SK-N-SH (cell line): ENCODE results near the gene ARHGAP27. TPM values are rescaled to one million over a fixed set of nuclear protein-coding genes. Genes with fewer than 3 reads are reported as not detected.

Source experiments
- CTCF ChIA-PET: fragments of 300-600, 350-600 bp; formaldehyde crosslinking; extraction: SDS; loops from one replicate; lab custom pipeline; 2021; lab: Yijun Ruan, JAX
- POLR2A ChIA-PET: fragments of 350-600 bp; sonication (Branson Sonifier 250); formaldehyde crosslinking; extraction: SDS; loops from one replicate; lab custom pipeline; 2020; ENCODE audit warnings: antibody characterized with exemption, inconsistent platforms; lab: Yijun Ruan, JAX
- DNase-seq: peaks from one replicate; pipeline ENCODE4 v3.0.0; 2012
- H2AFZ ChIP-seq: fragments of 200-600 bp; sonication (generic); 2 replicates; pipeline ENCODE4 v1.8.1; 2016; ENCODE audit warnings: antibody characterized with exemption, mild to moderate bottlenecking, low read depth
- H3F3A ChIP-seq: fragments of 200-600 bp; sonication (generic); replicated peaks from 2 replicates; pipeline ENCODE3; 2016; ENCODE audit warnings: antibody characterized with exemption, mild to moderate bottlenecking; ENCODE audit not compliant: insufficient read depth
- H3K27ac ChIP-seq, 2 experiments: fragments of 200-500 bp in 1 of 2; fragments of 200-600 bp in 1 of 2; sonication (Bioruptor generic) in 1 of 2; sonication (generic), shearing (Covaris generic) in 1 of 2; 2 replicates each; pipeline versions ENCODE4 v1.5.1 to v1.6.1; 2014 to 2016; ENCODE audit warnings: low read depth in 2 of 2, inconsistent platforms in 1 of 2, low read length in 1 of 2, mild to moderate bottlenecking in 1 of 2, mixed read lengths in 1 of 2
- H3K27me3 ChIP-seq: fragments of 200-600 bp; sonication (generic), shearing (Covaris generic); 2 replicates; pipeline ENCODE4 v1.6.1; 2016; ENCODE audit warnings: mixed run types; ENCODE audit not compliant: insufficient read depth
- H3K36me3 ChIP-seq, 2 experiments: fragments of 200-500 bp in 1 of 2; fragments of 200-600 bp in 1 of 2; sonication (Bioruptor generic) in 1 of 2; sonication (generic) in 1 of 2; replicated peaks in 1 of 2; 2 replicates each; pipeline versions ENCODE3 to v1.5.1; 2014 to 2016; ENCODE audit warnings: low read length in 1 of 2, mild to moderate bottlenecking in 1 of 2; ENCODE audit not compliant: insufficient read depth in 2 of 2, control insufficient read depth in 1 of 2
- H3K4me1 ChIP-seq, 2 experiments: fragments of 200-500 bp in 1 of 2; fragments of 200-600 bp in 1 of 2; sonication (Bioruptor generic) in 1 of 2; sonication (generic), shearing (Covaris generic) in 1 of 2; 2 replicates each; pipeline versions ENCODE4 v1.5.1 to v1.6.1; 2014 to 2016; ENCODE audit warnings: low read depth in 1 of 2, low read length in 1 of 2, mixed run types in 1 of 2; ENCODE audit not compliant: insufficient read depth in 2 of 2, control insufficient read depth in 1 of 2
- H3K4me2 ChIP-seq: fragments of 200-600 bp; sonication (generic), shearing (Covaris generic); 2 replicates; pipeline ENCODE4 v1.6.1; 2017; ENCODE audit warnings: mixed run types
- H3K4me3 ChIP-seq, 2 experiments: fragments of 200-500 bp in 1 of 2; fragments of 200-600 bp in 1 of 2; sonication (Bioruptor generic) in 1 of 2; sonication (generic), shearing (Covaris generic) in 1 of 2; 2 replicates each; pipeline versions ENCODE4 v1.5.1 to v1.8.1; 2014 to 2016; ENCODE audit warnings: low read depth in 2 of 2, inconsistent platforms in 1 of 2, low read length in 1 of 2, mild to moderate bottlenecking in 1 of 2, mixed read lengths in 1 of 2, moderate library complexity in 1 of 2
- H3K79me2 ChIP-seq: fragments of 200-600 bp; sonication (generic); 2 replicates; pipeline ENCODE4 v1.8.1; 2017; ENCODE audit warnings: mild to moderate bottlenecking; ENCODE audit not compliant: insufficient read depth
- H3K9ac ChIP-seq: fragments of 200-600 bp; sonication (generic); 2 replicates; pipeline ENCODE4 v1.6.1; 2017; ENCODE audit warnings: mixed run types
- H3K9me2 ChIP-seq: fragments of 200-600 bp; sonication (generic); 2 replicates; pipeline ENCODE4 v1.6.1; 2017; ENCODE audit warnings: mixed run types
- H3K9me3 ChIP-seq: fragments of 200-600 bp; sonication (generic); 2 replicates; pipeline ENCODE4 v1.6.1; 2017; ENCODE audit warnings: mixed run types, mild to moderate bottlenecking, moderate library complexity
- H4K20me1 ChIP-seq: fragments of 200-600 bp; sonication (generic); 2 replicates; pipeline ENCODE4 v1.6.1; 2017; ENCODE audit warnings: mild to moderate bottlenecking, mixed run types; ENCODE audit not compliant: insufficient read depth
- EZH2phosphoT487 ChIP-seq: fragments of 200-600 bp; sonication (generic); IDR thresholded peaks from 2 replicates; pipeline ENCODE4 v1.6.1; 2017; ENCODE audit warnings: low read depth, mixed run types, mild to moderate bottlenecking, antibody characterized with exemption, moderate library complexity, borderline replicate concordance
- FOSL2 ChIP-seq: IDR thresholded peaks from 2 replicates; pipeline ENCODE4 v1.4.0; 2012; ENCODE audit warnings: low read depth, mild to moderate bottlenecking, moderate library complexity, borderline replicate concordance
- GABPA ChIP-seq: IDR thresholded peaks from 2 replicates; pipeline ENCODE4 v1.4.0; 2012; ENCODE audit warnings: low read depth, mild to moderate bottlenecking
- MXI1 ChIP-seq: IDR thresholded peaks from 2 replicates; pipeline ENCODE4 v1.6.1; 2012; ENCODE audit warnings: mild to moderate bottlenecking, low read depth, low read length, improper control_type of control experiment
- POLR2AphosphoS5 ChIP-seq: IDR thresholded peaks from 2 replicates; pipeline ENCODE4 v1.6.1; 2012; ENCODE audit warnings: low read depth, low read length
- RAD21 ChIP-seq: IDR thresholded peaks from 2 replicates; pipeline ENCODE4 v1.6.1; 2012; ENCODE audit warnings: mild to moderate bottlenecking, low read length
- RXRA ChIP-seq: IDR thresholded peaks from 2 replicates; pipeline ENCODE4 v1.4.0; 2012; ENCODE audit warnings: low read depth, mild to moderate bottlenecking, borderline replicate concordance
- SIN3A ChIP-seq: IDR thresholded peaks from 2 replicates; pipeline ENCODE4 v1.6.1; 2012; ENCODE audit warnings: low read depth, mild to moderate bottlenecking, low read length, moderate library complexity, borderline replicate concordance
- SMC3 ChIP-seq: IDR thresholded peaks from 2 replicates; pipeline ENCODE4 v1.6.1; 2012; ENCODE audit warnings: low read depth, low read length, improper control_type of control experiment
- TAF1 ChIP-seq: IDR thresholded peaks from 2 replicates; pipeline ENCODE4 v1.6.1; 2012; ENCODE audit warnings: low read depth, mild to moderate bottlenecking, low read length, moderate library complexity, borderline replicate concordance
- TEAD4 ChIP-seq: IDR thresholded peaks from 2 replicates; pipeline ENCODE4 v1.4.0; 2012; ENCODE audit warnings: mild to moderate bottlenecking, borderline replicate concordance; ENCODE audit not compliant: insufficient read depth
- YY1 ChIP-seq: IDR thresholded peaks from 2 replicates; pipeline ENCODE4 v1.4.0; 2012; ENCODE audit warnings: low read depth, mild to moderate bottlenecking
- WGBS: methylation state at CpG from one replicate; pipeline ENCODE4 v1.1.6; 2017; ENCODE audit warnings: low lambda C conversion rate; 5-methylcytosine and 5-hydroxymethylcytosine counted together
- polyA plus RNA-seq, 3 experiments: library from polyadenylated mRNA; depleted of rRNA; stranded (reverse); fragments of >200 nt; gene quantifications; 2 replicates each; pipeline ENCODE4 v1.2.3, GENCODE V29; 2012
- TF ChIP-seq, protein P1 (sequence below): fragments of 150-350 bp; IDR thresholded peaks from 2 replicates; pipeline ENCODE4 v1.6.1; 2017; ENCODE audit warnings: antibody characterized with exemption, low read length, low read depth, borderline replicate concordance
- TF ChIP-seq, protein P2 (sequence below): IDR thresholded peaks from 2 replicates; pipeline ENCODE4; 2012
- TF ChIP-seq, protein P3 (sequence below): fragments of 150-350 bp; IDR thresholded peaks from 2 replicates; pipeline ENCODE4 v1.6.1; 2016; ENCODE audit warnings: mild to moderate bottlenecking, low read depth, low read length

ARHGAP27 gene
- polyA plus RNA-seq, 1 of the 3 experiments (the other 2 are of a cell fraction): 2.1 TPM

DNA sequence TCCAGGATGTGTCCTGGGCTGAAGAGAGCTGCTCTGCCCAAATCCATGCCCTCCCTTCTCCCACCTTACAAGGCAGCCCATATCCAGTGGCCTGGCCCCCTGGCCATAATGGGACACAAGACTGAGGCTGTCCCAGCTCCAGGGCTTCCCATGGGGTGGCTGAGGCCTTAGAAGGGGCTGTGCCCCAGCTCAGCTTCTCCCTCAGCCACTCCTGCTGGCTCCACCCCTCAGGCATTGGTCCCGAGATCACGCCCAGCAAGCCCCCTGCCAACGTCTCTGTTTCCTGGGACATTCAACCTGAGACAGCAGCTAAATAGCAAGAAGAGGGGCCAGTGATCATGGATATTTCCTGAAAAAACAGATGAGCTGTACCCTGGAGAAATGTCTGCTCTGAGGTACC lies 43.3 kb downstream of the ARHGAP27 start (continued):
- TF ChIP-seq EZH2phosphoT487 (no peak), POLR2AphosphoS5 (no peak), MXI1 (no peak), YY1 (no peak), TEAD4 (no peak), RAD21 (no peak), RXRA (no peak), GABPA (no peak), TAF1 (no peak)
- TF ChIP-seq, protein P1, sequence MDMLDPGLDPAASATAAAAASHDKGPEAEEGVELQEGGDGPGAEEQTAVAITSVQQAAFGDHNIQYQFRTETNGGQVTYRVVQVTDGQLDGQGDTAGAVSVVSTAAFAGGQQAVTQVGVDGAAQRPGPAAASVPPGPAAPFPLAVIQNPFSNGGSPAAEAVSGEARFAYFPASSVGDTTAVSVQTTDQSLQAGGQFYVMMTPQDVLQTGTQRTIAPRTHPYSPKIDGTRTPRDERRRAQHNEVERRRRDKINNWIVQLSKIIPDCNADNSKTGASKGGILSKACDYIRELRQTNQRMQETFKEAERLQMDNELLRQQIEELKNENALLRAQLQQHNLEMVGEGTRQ: no peak
- TF ChIP-seq, all 33 proteins: peak for 0

DNA sequence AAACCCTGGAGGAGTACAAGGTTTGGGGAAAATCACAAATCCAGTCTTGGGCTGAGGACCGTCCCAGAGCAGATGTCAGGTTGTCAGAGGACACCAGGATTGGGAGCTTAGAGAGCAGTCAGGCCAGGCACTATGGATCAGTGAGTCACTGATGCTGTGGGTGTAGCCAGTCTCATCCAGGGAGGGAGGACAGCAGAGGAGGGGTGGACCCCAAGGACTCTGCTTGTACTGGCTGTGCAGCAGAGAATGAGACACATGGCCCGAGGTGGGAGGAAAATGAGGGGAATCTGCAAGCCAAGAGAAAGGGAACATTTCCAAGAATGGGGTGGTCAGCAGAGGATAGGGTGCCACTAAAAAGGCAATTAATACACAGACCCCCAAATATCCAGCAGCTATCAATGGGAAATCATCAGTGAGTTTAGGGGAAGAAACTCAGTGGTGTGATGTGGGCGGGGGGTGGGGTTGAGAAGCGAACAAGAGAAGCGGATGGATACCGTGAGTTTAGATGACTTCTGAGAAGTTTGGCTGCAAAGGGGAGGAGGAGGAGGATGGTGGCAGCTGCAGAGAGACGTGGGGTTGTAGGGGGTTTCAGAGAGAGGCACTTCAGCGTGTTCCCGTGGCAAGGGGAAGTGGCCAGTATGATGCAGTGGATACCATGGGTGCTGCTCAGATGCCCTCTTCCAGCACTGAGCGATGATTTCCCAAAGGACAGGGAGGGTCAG lies 43.9 kb downstream of the ARHGAP27 start:
- H3K27me3 ChIP-seq: no peaks in the 10 kb centered on the region
- WGBS: 78% methylated on average over 9 of the region's 10 CpGs
- no peaks in the 10 kb centered on the region for H3K9me2 ChIP-seq
- no peak for DNase-seq
- peaks cover 0 to 3% of the 10 kb centered on the region in 2 experiments; a peak in 1 of 4 replicates for H3K4me1 ChIP-seq
- CTCF ChIA-PET: interaction anchor here (0.7 to 15.6 kb wide), 14 partner anchors 9 to 464 kb away, joined by 3 to 260 read pairs (median 4); partner anchors contain the start of genes FMNL1 and MAP3K14
- POLR2A ChIA-PET: no interaction called here
- no peaks in the 10 kb centered on the region for H4K20me1 ChIP-seq
- no peak overlapping the region for H2AFZ ChIP-seq
- H3K79me2 ChIP-seq: no peaks in the 10 kb centered on the region
- no peak overlapping the region for H3K4me2 ChIP-seq
- H3K9me3 ChIP-seq: no peaks in the 10 kb centered on the region
- no peak overlapping the region for H3K9ac ChIP-seq
- no peak overlapping the region for H3K4me3 ChIP-seq
- no peaks in the 10 kb centered on the region for H3K36me3 ChIP-seq
- H3F3A ChIP-seq: no peaks in the 10 kb centered on the region
- no peak overlapping the region for H3K27ac ChIP-seq
- TF ChIP-seq, protein P1: no peak
- TF ChIP-seq POLR2AphosphoS5: no peak
- TF ChIP-seq, protein P2, sequence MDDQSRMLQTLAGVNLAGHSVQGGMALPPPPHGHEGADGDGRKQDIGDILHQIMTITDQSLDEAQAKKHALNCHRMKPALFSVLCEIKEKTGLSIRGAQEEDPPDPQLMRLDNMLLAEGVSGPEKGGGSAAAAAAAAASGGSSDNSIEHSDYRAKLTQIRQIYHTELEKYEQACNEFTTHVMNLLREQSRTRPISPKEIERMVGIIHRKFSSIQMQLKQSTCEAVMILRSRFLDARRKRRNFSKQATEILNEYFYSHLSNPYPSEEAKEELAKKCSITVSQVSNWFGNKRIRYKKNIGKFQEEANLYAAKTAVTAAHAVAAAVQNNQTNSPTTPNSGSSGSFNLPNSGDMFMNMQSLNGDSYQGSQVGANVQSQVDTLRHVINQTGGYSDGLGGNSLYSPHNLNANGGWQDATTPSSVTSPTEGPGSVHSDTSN: no peak
- TF ChIP-seq, protein P3, sequence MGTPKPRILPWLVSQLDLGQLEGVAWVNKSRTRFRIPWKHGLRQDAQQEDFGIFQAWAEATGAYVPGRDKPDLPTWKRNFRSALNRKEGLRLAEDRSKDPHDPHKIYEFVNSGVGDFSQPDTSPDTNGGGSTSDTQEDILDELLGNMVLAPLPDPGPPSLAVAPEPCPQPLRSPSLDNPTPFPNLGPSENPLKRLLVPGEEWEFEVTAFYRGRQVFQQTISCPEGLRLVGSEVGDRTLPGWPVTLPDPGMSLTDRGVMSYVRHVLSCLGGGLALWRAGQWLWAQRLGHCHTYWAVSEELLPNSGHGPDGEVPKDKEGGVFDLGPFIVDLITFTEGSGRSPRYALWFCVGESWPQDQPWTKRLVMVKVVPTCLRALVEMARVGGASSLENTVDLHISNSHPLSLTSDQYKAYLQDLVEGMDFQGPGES: no peak
- TF ChIP-seq FOSL2: no peak
- TF ChIP-seq SIN3A: no peak
- no peak for TF ChIP-seq SMC3
